ENCODE results near the gene CTXND1. TPM values are rescaled to one million over a fixed set of nuclear protein-coding genes. Genes with fewer than 3 reads are reported as not detected.

CTXND1 gene
- total RNA-seq, 1 donor from 2014 or later: not detected

DNA sequence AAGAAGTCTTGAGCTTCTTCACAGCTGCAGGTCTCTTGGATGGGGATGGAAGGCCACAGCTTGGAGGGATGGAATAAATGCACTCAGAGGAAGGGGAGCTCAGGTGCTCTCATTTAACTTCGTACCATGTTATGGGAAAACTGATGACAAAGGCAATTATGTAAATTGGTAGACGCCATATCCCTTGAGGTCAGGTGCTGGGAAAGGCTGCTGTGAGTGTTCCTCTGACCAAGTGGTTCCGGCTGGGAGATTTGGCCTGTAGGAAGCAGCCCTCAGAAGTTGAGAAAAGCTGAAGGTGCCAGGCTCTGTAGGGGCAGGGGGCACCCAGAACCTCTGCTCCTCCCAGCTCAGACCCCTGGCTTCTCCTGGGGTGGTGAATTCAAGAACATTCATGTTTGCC, 52.1 kb downstream of the CTXND1 start:
- H3K4me3 Mint-ChIP-seq (ENCODE audit: unreplicated experiment): no peak overlapping the region
- H3K4me1 Mint-ChIP-seq (ENCODE audit: low read depth): no peaks in the 10 kb centered on the region
- TF ChIP-seq, protein P1, sequence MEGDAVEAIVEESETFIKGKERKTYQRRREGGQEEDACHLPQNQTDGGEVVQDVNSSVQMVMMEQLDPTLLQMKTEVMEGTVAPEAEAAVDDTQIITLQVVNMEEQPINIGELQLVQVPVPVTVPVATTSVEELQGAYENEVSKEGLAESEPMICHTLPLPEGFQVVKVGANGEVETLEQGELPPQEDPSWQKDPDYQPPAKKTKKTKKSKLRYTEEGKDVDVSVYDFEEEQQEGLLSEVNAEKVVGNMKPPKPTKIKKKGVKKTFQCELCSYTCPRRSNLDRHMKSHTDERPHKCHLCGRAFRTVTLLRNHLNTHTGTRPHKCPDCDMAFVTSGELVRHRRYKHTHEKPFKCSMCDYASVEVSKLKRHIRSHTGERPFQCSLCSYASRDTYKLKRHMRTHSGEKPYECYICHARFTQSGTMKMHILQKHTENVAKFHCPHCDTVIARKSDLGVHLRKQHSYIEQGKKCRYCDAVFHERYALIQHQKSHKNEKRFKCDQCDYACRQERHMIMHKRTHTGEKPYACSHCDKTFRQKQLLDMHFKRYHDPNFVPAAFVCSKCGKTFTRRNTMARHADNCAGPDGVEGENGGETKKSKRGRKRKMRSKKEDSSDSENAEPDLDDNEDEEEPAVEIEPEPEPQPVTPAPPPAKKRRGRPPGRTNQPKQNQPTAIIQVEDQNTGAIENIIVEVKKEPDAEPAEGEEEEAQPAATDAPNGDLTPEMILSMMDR (IDR thresholded peaks at IDR 0.05): no peak
- no peaks in the 10 kb centered on the region for H3K9me3 Mint-ChIP-seq (ENCODE audit: low read depth)
- H3K36me3 Mint-ChIP-seq (ENCODE audit: low read depth): no peaks in the 10 kb centered on the region
- H3K27ac Mint-ChIP-seq (ENCODE audit: unreplicated experiment): no peak overlapping the region
- DNase-seq (ENCODE audit: low spot score): no peak
- peaks cover 45% of the 10 kb centered on the region for H3K27me3 Mint-ChIP-seq (ENCODE audit: low read depth)

DNA sequence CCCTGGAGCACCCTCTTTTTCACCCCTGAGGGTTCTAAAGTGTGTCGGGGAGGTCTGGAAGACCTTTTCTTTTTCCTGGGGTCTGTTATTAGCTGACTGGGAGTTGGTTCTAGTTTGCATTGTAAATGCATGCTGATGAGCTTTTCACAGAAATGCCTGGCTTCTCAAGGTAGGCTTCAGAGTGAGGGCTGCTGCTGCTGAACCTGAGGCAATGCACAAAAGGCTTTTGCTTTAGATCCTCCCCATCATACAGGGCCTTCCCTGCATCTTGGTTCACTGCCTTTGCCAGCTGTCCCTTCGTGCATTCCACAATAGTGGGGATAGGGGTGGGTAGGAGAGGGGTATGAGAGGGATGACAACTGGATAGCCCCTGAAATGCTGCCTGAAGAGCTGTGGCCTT, 52.6 kb downstream of the CTXND1 start:
- Mint-ChIP-seq H3K9me3 (ENCODE audit: low read depth) (no peaks in the 10 kb centered on the region), H3K4me3 (ENCODE audit: unreplicated experiment) (no peak overlapping the region), H3K4me1 (ENCODE audit: low read depth) (no peaks in the 10 kb centered on the region), H3K36me3 (ENCODE audit: low read depth) (no peaks in the 10 kb centered on the region), H3K27me3 (ENCODE audit: low read depth) (peaks cover 44% of the 10 kb centered on the region), H3K27ac (ENCODE audit: unreplicated experiment) (no peak overlapping the region)
- TF ChIP-seq, protein P1 (IDR thresholded peaks at IDR 0.05): no peak
- DNase-seq (ENCODE audit: low spot score): no peak

DNA sequence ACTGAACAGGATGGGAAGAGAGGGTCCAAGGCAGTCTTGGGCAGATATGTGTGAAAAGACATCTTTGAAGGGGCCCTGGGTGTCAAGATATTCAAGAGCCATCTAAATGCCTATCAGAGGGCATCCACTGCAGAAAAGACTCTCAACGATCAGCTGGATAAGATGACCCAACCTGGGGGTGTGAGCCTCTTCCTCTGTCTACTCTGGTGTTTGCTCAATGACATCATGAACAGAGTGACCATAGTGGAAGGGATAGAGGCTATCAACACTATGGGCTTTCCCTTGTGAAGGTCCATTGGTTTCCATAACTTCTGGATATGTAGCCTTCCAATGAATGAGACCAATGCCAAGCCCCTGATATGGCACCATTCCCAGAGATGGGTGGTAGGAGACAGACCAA, 57.1 kb downstream of the CTXND1 start:
- TF ChIP-seq, protein P1 (IDR thresholded peaks at IDR 0.05): no peak
- no peak for DNase-seq (ENCODE audit: low spot score)
- no peaks in the 10 kb centered on the region for H3K4me1 Mint-ChIP-seq (ENCODE audit: low read depth)
- H3K27me3 Mint-ChIP-seq (ENCODE audit: low read depth): peaks cover 30% of the 10 kb centered on the region
- H3K27ac Mint-ChIP-seq (ENCODE audit: unreplicated experiment): no peak overlapping the region
- H3K9me3 Mint-ChIP-seq (ENCODE audit: low read depth): no peaks in the 10 kb centered on the region
- no peaks in the 10 kb centered on the region for H3K36me3 Mint-ChIP-seq (ENCODE audit: low read depth)
- H3K4me3 Mint-ChIP-seq (ENCODE audit: unreplicated experiment): no peak overlapping the region

DNA sequence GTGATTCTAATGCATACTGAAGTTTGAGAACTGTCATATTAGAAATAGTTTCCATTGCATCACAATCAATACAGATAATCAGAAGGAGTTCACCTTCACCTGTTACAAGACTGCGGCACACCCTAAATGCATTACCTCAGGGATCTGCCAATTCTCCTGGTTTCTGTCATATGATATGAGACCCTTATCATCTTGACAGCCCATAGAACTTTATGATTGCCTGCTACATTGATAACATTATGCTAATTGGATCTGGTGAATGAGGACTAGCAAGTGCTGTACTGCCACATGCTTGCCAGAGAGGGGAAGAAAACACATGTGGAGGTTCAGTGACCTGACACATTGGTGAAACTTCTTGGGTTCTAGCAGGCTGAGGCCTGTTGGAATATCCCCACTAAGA, 57.8 kb downstream of the CTXND1 start:
- TF ChIP-seq, protein P1 (IDR thresholded peaks at IDR 0.05): no peak
- no peaks in the 10 kb centered on the region for H3K4me1 Mint-ChIP-seq (ENCODE audit: low read depth)
- H3K36me3 Mint-ChIP-seq (ENCODE audit: low read depth): no peaks in the 10 kb centered on the region
- H3K27me3 Mint-ChIP-seq (ENCODE audit: low read depth): peaks cover 23% of the 10 kb centered on the region
- H3K4me3 Mint-ChIP-seq (ENCODE audit: unreplicated experiment): no peak overlapping the region
- H3K27ac Mint-ChIP-seq (ENCODE audit: unreplicated experiment): no peak overlapping the region
- no peak for DNase-seq (ENCODE audit: low spot score)
- H3K9me3 Mint-ChIP-seq (ENCODE audit: low read depth): no peaks in the 10 kb centered on the region

DNA sequence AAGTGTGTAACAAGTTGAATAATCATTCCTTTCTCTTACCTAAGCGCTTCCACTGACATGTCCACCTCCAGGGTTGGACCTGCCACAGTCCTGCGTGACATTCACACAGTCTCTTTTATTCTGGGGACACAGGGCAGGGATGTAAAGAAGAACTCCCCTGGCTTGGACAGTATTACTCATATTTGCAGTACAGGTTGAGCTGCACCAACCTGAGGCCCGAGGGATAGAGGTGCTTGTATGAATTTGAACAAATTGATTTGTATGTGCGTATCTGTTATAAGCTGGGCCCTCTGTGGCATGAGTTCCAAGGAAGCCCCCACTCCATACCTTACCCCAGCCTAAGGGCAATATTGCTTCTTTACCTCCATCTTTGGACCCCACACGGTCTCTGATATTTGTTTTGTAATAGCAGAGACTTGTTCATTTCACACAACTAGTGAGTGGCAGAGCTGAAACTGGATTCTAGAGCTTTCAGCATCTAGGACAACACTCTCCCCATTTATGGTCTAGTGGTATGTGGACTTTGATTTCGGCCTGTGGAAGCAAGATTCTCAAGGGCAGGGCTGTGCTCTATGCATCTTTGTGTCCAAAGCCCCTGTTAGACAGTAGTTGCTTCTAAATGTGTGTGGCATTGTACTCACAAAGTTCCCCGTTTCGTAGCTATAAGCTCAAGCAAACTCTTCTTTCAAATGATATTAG, 60.0 kb downstream of the CTXND1 start:
- Mint-ChIP-seq H3K9me3 (ENCODE audit: low read depth) (no peaks in the 10 kb centered on the region), H3K27me3 (ENCODE audit: low read depth) (peaks cover 5% of the 10 kb centered on the region), H3K4me1 (ENCODE audit: low read depth) (no peaks in the 10 kb centered on the region), H3K36me3 (ENCODE audit: low read depth) (peaks cover 4% of the 10 kb centered on the region), H3K4me3 (ENCODE audit: unreplicated experiment) (no peak overlapping the region), H3K27ac (ENCODE audit: unreplicated experiment) (no peak overlapping the region)
- DNase-seq (ENCODE audit: low spot score): no peak
- TF ChIP-seq, protein P1 (IDR thresholded peaks at IDR 0.05): no peak
